ENCODE measurements around the gene LYPD5. TPM values are rescaled to one million over a fixed set of nuclear protein-coding genes. Genes with fewer than 3 reads are reported as not detected.
"Not testable (repeated sequence)": the region's sequence is repeated elsewhere in the genome, so short reads cannot be mapped to it uniquely, and the experiment has no call there.

LYPD5 gene
- total and polyA plus RNA-seq, 8 donors: 0.20 to 6.3 (median 0.55) TPM

- Histone ChIP-seq H3K27ac (no peak overlapping the region), H3K27me3 (peaks cover 7 to 42% of the 10 kb centered on the region in 2 donors), H3K36me3 (no peaks in the 10 kb centered on the region), H3K4me3 (peak overlapping the region; percentile 18 to 36), H3K4me1 (peaks cover 4 to 7% of the 10 kb centered on the region in 2 donors), H3K9me3 (no peaks in the 10 kb centered on the region)
- TF ChIP-seq CTCF (IDR thresholded peaks at IDR 0.05): no peak
- ATAC-seq: peak; percentile 71
- intact Hi-C loops (cut with DNase I): no loop called here
- DNase-seq: peak in 2 of 4 donors; percentile 22 to 75
Observed at GRCh38 chr19:43820098-43820883, 18.0 kb upstream of the LYPD5 start.

- Histone ChIP-seq H3K4me3 (no peak overlapping the region), H3K27ac (no peak overlapping the region), H3K36me3 (no peaks in the 10 kb centered on the region), H3K9me3 (no peaks in the 10 kb centered on the region), H3K27me3 (peaks cover 7 to 42% of the 10 kb centered on the region in 2 donors), H3K4me1 (peaks cover 4 to 7% of the 10 kb centered on the region in 2 donors)
- intact Hi-C loops (cut with DNase I): no loop called here
- DNase-seq: no peak
- TF ChIP-seq CTCF (IDR thresholded peaks at IDR 0.05): no peak
- no peak for ATAC-seq
Observed at GRCh38 chr19:43818500-43818899, 16.3 kb upstream of the LYPD5 start.

GRCh38 chr19:43817454-43817853, 15.2 kb upstream of the LYPD5 start:
- intact Hi-C loops (cut with DNase I); H3K4me3 ChIP-seq; H3K36me3 ChIP-seq; H3K9me3 ChIP-seq; DNase-seq; H3K4me1 ChIP-seq; ATAC-seq; H3K27ac ChIP-seq: not testable (repeated sequence)
- peaks cover 7 to 34% of the 10 kb centered on the region in 2 donors for H3K27me3 ChIP-seq

GRCh38 chr19:43814663-43815352, 12.6 kb upstream of the LYPD5 start:
- TF ChIP-seq CTCF (IDR thresholded peaks at IDR 0.05): no peak

GRCh38 chr19:43812688-43813087, 10.4 kb upstream of the LYPD5 start:
- peaks cover 0 to 9% of the 10 kb centered on the region in 2 donors for H3K27me3 ChIP-seq
- no peak for TF ChIP-seq CTCF (IDR thresholded peaks at IDR 0.05)
- no peak overlapping the region for H3K4me3 ChIP-seq
- H3K36me3 ChIP-seq: no peaks in the 10 kb centered on the region
- ATAC-seq (no peak), DNase-seq (no peak)
- no peaks in the 10 kb centered on the region for H3K4me1 ChIP-seq
- intact Hi-C loops (cut with DNase I): no loop called here
- no peak overlapping the region for H3K27ac ChIP-seq
- H3K9me3 ChIP-seq: no peaks in the 10 kb centered on the region

More at GRCh38 chr19:43814663-43815352, 12.6 kb upstream of the LYPD5 start:
- intact Hi-C loops (cut with DNase I): no loop called here
- H3K36me3 ChIP-seq: no peaks in the 10 kb centered on the region
- H3K4me3 ChIP-seq: no peak overlapping the region
- no peaks in the 10 kb centered on the region for H3K4me1 ChIP-seq
- no peaks in the 10 kb centered on the region for H3K9me3 ChIP-seq
- H3K27ac ChIP-seq: no peak overlapping the region
- ATAC-seq (no peak), DNase-seq (no peak)
- H3K27me3 ChIP-seq: peaks cover 0 to 12% of the 10 kb centered on the region in 2 donors
